Astrocyte (in vitro differentiated cells and primary cell): Measurements from ENCODE around the gene EIF3M.

Experiments used
- CTCF ChIP-seq: IDR thresholded peaks from 2 replicates; pipeline ENCODE4 v1.5.1; 2011; ENCODE audit warnings: low read depth, mild to moderate bottlenecking, inconsistent platforms, low read length, moderate library complexity; ENCODE audit not compliant: insufficient read depth
- EZH2 ChIP-seq: IDR thresholded peaks from 2 replicates; pipeline ENCODE4 v1.6.1; 2012; ENCODE audit warnings: mild to moderate bottlenecking, low read length, inconsistent platforms; ENCODE audit not compliant: insufficient read depth

GRCh38 chr11:32606220-32606619 lies 22.6 kb downstream of the EIF3M start:
- no peak for TF ChIP-seq EZH2
- TF ChIP-seq CTCF, result no peak
